Anterior cingulate cortex (tissue), 58 donors: ENCODE results near the gene LRRC63.
A peak's percentile ranks its signal among the peaks of the same experiment; 100 is the strongest.
"Not testable (repeated sequence)": the region's sequence is repeated elsewhere in the genome, so short reads cannot be mapped to it uniquely, and the experiment has no call there.

ENCODE experiments used
- DNase-seq, 58 donors: peaks; one replicate each; lab custom pipeline; 2025; lab: John Stamatoyannopoulos, UW

Gene LRRC63

GRCh38 chr13:46220234-46220633 is 8.5 kb downstream of the LRRC63 start:
- not testable (repeated sequence) for DNase-seq

GRCh38 chr13:46229251-46229650 is 17.5 kb downstream of the LRRC63 start:
- DNase-seq: no peak

- DNase-seq: no peak
These were observed 20.6 kb downstream of the LRRC63 start for GRCh38 chr13:46232281-46232680.

GRCh38 chr13:46235286-46235685 is 23.6 kb downstream of the LRRC63 start:
- DNase-seq: no peak

GRCh38 chr13:46265292-46265691 is 53.6 kb downstream of the LRRC63 start:
- no peak for DNase-seq

DNA sequence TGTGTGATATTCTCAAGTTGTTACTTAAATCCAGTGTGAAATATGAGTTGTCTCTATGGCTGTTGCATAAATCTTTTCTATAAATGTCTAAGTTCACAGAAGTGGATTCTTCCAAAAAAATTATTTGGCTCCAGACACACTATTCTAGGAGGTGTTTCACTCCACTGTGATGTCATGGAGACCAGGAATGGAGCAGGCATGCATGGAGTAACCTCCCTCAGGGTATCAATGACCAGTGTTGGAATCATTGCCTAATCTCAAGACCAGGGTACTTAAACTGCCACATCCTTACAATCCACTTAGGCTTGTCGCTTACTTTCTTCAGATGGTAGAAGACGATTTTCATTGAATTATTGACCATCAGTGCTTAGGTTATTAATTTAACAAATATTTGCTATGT is 55.4 kb downstream of the LRRC63 start:
- DNase-seq: no peak

GRCh38 chr13:46270416-46270815 is 58.7 kb downstream of the LRRC63 start:
- no peak for DNase-seq

GRCh38 chr13:46274094-46274698 is 62.5 kb downstream of the LRRC63 start:
- DNase-seq: no peak

DNA sequence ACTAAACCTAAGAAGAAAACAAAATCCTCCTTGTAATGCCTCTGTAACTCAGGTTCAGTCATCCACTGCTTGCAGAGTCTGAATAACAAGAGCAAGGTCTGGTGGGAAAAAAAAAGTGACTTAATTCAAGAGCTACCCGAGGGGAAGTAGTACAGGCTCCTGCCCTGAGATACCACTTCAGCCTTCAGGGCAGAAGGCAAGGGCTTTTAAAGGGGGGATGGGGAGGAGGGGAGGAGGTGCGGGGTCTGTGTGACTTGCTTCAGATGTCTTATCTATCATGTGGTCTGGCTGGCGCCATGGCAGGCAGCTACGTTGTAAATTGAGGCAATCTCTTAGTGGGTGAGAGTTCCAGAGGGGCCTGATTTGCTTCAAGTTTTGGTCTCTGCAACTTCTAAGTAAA is 66.7 kb downstream of the LRRC63 start:
- no peak for DNase-seq

DNA sequence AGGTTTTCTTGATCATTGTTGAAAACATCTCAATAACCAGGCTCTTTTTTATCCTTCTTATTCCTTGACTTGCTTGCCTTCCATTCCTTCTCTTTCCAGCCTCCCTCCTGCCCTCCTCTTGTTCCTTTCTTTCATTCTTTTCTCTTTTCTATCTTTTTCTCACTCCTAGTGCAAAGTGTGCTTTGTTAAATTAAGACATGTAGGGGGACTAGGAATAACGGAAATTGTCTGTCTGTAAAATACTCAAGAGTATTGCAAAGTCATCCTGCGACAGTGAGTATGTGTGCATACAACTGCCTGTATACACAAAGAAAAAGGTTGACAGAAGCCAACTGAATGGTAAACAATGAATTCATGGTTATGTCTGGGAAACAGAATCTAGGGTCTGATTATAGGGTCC is 70.1 kb downstream of the LRRC63 start:
- no peak for DNase-seq

DNA sequence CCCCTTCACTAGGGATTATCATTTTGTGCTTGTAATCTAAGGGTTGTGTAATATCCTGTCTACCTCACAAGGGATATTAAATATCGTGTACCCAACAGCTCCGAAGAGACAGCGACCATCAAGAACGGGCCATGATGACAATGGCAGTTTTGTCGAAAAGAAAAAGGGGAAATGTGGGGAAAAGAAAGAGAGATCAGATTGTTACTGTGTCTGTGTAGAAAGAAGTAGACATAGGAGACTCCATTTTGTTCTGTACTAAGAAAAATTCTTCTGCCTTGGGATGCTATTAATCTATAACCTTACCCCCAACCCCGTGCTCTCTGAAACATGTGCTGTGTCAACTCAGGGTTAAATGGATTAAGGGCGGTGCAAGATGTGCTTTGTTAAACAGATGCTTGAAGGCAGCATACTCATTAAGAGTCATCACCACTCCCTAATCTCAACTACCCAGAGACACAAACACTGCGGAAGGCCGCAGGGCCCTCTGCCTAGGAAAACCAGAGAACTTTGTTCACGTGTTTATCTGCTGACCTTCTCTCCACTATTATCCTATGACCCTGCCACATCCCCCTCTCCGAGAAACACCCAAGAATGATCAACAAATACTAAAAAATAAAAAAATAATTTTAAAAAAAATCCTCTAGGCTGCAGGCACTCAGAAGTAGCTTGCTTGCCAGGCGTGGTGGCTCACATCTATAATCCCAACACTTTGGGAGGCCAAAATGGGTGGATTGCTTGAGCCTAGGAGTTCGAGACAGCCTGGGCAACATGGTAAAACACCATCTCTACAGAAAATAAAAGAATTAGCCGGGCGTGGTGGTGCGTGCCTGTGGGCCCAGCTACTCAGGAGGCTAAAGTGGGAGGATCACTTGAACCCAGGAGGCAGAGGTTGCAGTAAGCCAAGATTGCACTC is 72.4 kb downstream of the LRRC63 start:
- DNase-seq: not testable (repeated sequence)

DNA sequence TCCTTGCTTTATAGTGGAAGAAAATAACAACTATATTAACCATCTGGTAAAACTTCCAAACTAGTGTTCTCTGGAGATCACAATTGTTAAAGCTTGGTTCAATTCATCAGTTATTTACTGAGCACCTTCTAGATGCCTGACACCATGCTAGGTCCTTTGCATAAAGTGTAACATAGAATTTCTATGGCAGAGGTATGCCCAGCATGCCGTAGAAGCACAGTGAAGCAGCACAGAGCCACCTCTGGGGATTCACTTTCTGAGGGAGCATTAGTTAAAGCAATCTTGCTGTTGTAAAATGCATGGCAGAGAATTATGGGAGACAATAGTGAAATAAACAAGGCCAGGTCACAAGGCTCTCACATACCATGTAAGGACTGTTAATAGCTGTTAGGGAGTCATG is 75.2 kb downstream of the LRRC63 start:
- no peak for DNase-seq

DNA sequence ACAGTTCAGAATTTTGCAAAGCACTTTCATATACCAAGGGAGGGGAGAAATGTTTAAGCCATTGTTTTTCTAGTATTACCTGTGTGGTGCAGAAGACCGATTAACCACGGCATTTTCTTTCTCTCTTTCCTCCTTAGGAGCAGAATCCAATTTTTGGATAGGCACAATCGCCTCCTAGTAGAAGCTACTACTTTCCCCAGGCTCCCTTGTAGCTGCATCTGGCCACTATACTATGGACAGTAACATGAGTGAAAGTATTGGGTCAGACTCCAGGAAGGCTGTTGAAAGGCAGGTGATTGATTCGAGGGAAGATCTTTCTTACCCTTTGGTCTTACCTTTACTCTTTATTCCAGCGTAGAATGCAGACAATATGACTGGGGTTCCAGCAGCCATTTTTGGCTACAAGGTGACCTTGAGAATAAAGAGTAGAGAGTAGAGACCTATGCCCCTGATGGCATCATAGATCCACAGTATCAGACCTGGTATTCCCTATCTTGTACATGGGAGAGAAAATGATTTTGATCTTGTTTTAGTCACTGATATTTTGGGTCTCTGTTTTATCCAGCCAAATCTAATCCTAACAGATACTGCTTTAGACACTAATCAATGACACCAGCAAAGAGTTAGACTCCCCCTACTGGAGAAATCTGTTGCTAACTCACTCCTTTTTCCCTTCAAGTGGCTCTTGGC is 77.0 kb downstream of the LRRC63 start:
- DNase-seq: peak in 1 of 58 donors; percentile 9

DNA sequence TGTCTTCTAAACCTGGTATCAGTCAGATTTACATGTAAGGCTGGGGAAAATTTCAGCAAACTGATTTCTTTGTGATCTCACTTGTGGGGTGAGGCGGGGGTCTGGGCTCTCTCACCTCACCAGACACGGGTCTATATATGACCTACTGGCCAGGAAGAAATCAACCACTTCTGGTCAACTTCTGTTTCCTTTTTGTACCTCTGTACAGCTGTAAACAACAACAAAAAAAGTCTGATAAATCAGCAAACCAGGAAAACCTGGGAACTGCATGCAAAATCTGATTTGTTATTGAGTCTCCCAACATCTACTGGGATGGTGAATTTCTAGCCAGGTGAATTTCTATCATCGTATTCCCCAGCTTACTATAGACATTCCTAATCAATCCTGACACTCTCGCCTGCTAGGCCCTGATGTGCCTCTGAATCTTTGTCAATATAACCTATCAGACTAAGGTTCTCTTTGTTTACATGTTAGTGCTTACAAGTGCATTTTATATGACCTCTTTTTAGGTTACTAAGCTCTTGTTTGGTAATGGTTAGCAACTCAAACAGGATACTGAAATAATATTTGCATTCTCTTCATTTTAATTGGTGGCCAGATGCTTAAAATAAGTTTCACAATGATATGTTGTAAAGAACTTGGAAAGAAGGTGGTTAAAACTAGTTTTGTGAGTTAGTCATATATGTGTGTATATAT is 77.7 kb downstream of the LRRC63 start:
- no peak for DNase-seq

DNA sequence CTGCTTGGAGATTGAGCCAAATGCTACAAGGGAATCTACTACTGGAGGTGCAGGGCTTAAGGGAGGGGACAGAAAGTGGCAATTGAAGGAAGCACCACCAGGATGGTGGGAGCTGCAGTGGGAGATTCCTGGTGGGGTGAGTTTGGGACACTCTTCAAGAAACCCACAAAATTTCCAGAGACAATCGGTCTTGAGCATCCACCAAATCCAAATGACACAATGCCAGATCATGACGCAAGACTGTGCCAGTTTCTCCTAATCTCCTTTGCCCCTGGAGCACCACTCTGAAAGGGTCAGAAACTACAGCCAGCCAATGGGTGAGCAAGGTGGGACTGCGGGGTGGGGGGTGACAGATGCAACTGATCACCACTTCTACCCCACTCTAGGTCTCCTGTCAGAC is 78.7 kb downstream of the LRRC63 start:
- no peak for DNase-seq

DNA sequence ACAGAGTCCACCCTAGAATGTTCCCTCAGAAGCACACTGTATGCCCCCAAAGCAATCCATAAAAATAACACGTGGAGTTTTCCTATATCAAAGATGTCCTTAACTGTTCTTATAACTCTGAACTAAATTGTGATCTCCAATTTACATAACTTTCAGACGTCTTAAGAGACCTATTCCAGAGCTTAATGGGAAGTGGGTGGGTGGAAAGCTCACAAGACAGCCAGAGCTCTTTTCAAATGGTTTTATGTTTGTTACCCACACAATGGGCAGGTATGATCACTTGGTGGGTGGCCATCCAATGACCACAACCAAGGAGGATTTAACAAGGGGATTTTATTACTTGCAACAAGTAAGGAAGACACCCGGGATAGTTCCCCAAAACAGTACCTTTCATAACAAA is 81.7 kb downstream of the LRRC63 start:
- DNase-seq: no peak

GRCh38 chr13:46295491-46296114 is 83.9 kb downstream of the LRRC63 start:
- DNase-seq: peak in 13 of 58 donors; percentile 1 to 30 (median 6)

DNA sequence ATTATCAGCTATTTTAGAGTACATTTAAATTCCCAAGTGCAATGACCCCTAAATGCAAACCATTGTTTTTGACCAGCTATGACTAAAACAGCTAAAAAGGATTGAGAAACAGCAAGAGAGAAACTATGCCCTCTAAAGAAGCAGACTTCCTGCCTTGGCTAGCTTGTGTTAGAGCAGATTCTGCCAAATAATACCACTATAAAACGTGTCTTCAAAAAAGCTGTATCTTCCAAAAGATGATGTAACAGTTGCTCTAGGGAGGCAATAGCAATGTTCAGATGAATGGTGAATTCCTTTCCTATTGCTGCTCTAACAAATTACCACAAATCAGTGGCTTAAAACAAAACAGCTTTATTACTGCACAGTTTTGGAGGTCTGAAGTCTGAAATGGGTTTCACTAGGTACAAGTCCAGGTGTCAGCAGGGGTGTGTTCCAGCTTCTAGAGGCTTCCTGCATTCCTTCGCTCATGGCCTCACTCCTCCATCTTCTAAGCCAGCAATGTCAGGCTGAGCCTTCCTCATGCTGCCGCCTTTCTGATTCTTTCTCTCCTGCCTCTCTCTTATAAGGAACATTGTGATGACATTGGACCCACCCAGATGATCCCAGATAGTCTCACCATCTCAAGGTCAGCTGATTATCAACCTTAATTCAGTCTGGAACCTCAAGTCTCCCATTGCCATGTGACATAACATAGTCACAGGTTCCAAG is 84.5 kb downstream of the LRRC63 start:
- DNase-seq: peak in 1 of 58 donors; percentile 5

- DNase-seq: peak in 9 of 58 donors; percentile 3 to 26 (median 9)
These were observed 85.2 kb downstream of the LRRC63 start for GRCh38 chr13:46296921-46297320.
